ENCODE measurements around the gene DCLK3.

The DCLK3 gene

GRCh38 chr3:36763850-36764703, at the start of gene DCLK3:
Gene DCLK3 (minus strand): TSS chr3:36764553. CDS start chr3:36764263, 290 bp downstream.
- H3K4me1 Mint-ChIP-seq, result peaks cover 4% of the 10 kb centered on the region
- peak; percentile 22 for DNase-seq
- H3K9me3 Mint-ChIP-seq, result no peaks in the 10 kb centered on the region
- CTCF ChIA-PET, result interaction anchor here (1.5 kb wide), 1 partner anchor 10 kb away, joined by 4 read pairs; no protein-coding TSS in a partner anchor
- H3K27me3 Mint-ChIP-seq, result peaks cover 86% of the 10 kb centered on the region
- H3K27ac Mint-ChIP-seq, result no peak within 1 kb of the TSS
- H3K4me3 Mint-ChIP-seq, result peak within 1 kb of the TSS; percentile 62
- peaks cover 2% of the 10 kb centered on the region for H3K36me3 Mint-ChIP-seq

GRCh38 chr3:36813305-36813704, 49.0 kb upstream of the DCLK3 start:
- CTCF ChIA-PET, result interaction anchor here (2.1 kb wide), 1 partner anchor 146 kb away, joined by 7 read pairs; no protein-coding TSS in a partner anchor
- H3K27me3 Mint-ChIP-seq, result peaks cover 8% of the 10 kb centered on the region
- DNase-seq, result no peak
- H3K9me3 Mint-ChIP-seq, result no peaks in the 10 kb centered on the region
- H3K4me3 Mint-ChIP-seq, result no peak overlapping the region
- no peaks in the 10 kb centered on the region for H3K4me1 Mint-ChIP-seq
- peak overlapping the region; percentile 6 for H3K27ac Mint-ChIP-seq
- no peaks in the 10 kb centered on the region for H3K36me3 Mint-ChIP-seq

- Mint-ChIP-seq H3K4me1 (no peaks in the 10 kb centered on the region), H3K27me3 (peaks cover 5% of the 10 kb centered on the region), H3K9me3 (no peaks in the 10 kb centered on the region), H3K4me3 (no peak overlapping the region), H3K27ac (no peak overlapping the region), H3K36me3 (no peaks in the 10 kb centered on the region)
- no peak for DNase-seq
- CTCF ChIA-PET, result interaction anchor here (2.1 kb wide), 1 partner anchor 147 kb away, joined by 7 read pairs; no protein-coding TSS in a partner anchor
Observed at GRCh38 chr3:36812240-36812639, 47.9 kb upstream of the DCLK3 start.

- CTCF ChIA-PET, result interaction anchor here (2.1 kb wide), 1 partner anchor 147 kb away, joined by 7 read pairs; no protein-coding TSS in a partner anchor
- H3K27me3 Mint-ChIP-seq, result peaks cover 4% of the 10 kb centered on the region
- no peak overlapping the region for H3K4me3 Mint-ChIP-seq
- no peaks in the 10 kb centered on the region for H3K9me3 Mint-ChIP-seq
- no peaks in the 10 kb centered on the region for H3K36me3 Mint-ChIP-seq
- H3K4me1 Mint-ChIP-seq, result no peaks in the 10 kb centered on the region
- no peak overlapping the region for H3K27ac Mint-ChIP-seq
- no peak for DNase-seq
Observed at GRCh38 chr3:36811768-36812167, 47.4 kb upstream of the DCLK3 start.

GRCh38 chr3:36804295-36805055, 40.1 kb upstream of the DCLK3 start:
- no peak overlapping the region for H3K27ac Mint-ChIP-seq
- CTCF ChIA-PET, result no interaction called here

GRCh38 chr3:36803091-36803791, 38.9 kb upstream of the DCLK3 start:
- Mint-ChIP-seq H3K27ac (no peak overlapping the region), H3K36me3 (no peaks in the 10 kb centered on the region), H3K27me3 (peaks cover 19% of the 10 kb centered on the region), H3K4me1 (no peaks in the 10 kb centered on the region), H3K9me3 (peaks cover 1% of the 10 kb centered on the region), H3K4me3 (no peak overlapping the region)
- DNase-seq, result no peak
- CTCF ChIA-PET, result no interaction called here

More at GRCh38 chr3:36804295-36805055, 40.1 kb upstream of the DCLK3 start:
- DNase-seq, result no peak
- no peaks in the 10 kb centered on the region for H3K4me1 Mint-ChIP-seq
- H3K36me3 Mint-ChIP-seq, result no peaks in the 10 kb centered on the region
- peaks cover 1% of the 10 kb centered on the region for H3K9me3 Mint-ChIP-seq
- no peak overlapping the region for H3K4me3 Mint-ChIP-seq
- peaks cover 19% of the 10 kb centered on the region for H3K27me3 Mint-ChIP-seq

- no peaks in the 10 kb centered on the region for H3K4me1 Mint-ChIP-seq
- peaks cover 14% of the 10 kb centered on the region for H3K27me3 Mint-ChIP-seq
- H3K27ac Mint-ChIP-seq, result no peak overlapping the region
- H3K9me3 Mint-ChIP-seq, result peaks cover 1% of the 10 kb centered on the region
- CTCF ChIA-PET, result no interaction called here
- no peak for DNase-seq
- H3K4me3 Mint-ChIP-seq, result no peak overlapping the region
- no peaks in the 10 kb centered on the region for H3K36me3 Mint-ChIP-seq
Observed at GRCh38 chr3:36800533-36801116, 36.3 kb upstream of the DCLK3 start.

GRCh38 chr3:36796881-36797280, 32.5 kb upstream of the DCLK3 start:
- Mint-ChIP-seq H3K4me1 (no peaks in the 10 kb centered on the region), H3K27ac (no peak overlapping the region), H3K4me3 (no peak overlapping the region), H3K27me3 (peaks cover 13% of the 10 kb centered on the region), H3K36me3 (no peaks in the 10 kb centered on the region), H3K9me3 (no peaks in the 10 kb centered on the region)
- no peak for DNase-seq
- CTCF ChIA-PET, result no interaction called here

GRCh38 chr3:36796161-36796560, 31.8 kb upstream of the DCLK3 start:
- H3K4me3 Mint-ChIP-seq, result no peak overlapping the region
- DNase-seq, result no peak
- no peak overlapping the region for H3K27ac Mint-ChIP-seq
- H3K36me3 Mint-ChIP-seq, result no peaks in the 10 kb centered on the region
- peaks cover 12% of the 10 kb centered on the region for H3K27me3 Mint-ChIP-seq
- no peaks in the 10 kb centered on the region for H3K4me1 Mint-ChIP-seq
- CTCF ChIA-PET, result no interaction called here
- no peaks in the 10 kb centered on the region for H3K9me3 Mint-ChIP-seq

GRCh38 chr3:36795622-36796021, 31.3 kb upstream of the DCLK3 start:
- no peaks in the 10 kb centered on the region for H3K36me3 Mint-ChIP-seq
- CTCF ChIA-PET, result no interaction called here
- H3K9me3 Mint-ChIP-seq, result no peaks in the 10 kb centered on the region
- peaks cover 17% of the 10 kb centered on the region for H3K27me3 Mint-ChIP-seq
- H3K4me3 Mint-ChIP-seq, result no peak overlapping the region
- DNase-seq, result no peak
- no peaks in the 10 kb centered on the region for H3K4me1 Mint-ChIP-seq
- no peak overlapping the region for H3K27ac Mint-ChIP-seq

- no peak overlapping the region for H3K27ac Mint-ChIP-seq
- peak; percentile 35 for DNase-seq
- CTCF ChIA-PET, result interaction anchor here (0.5 to 5.1 kb wide), 3 partner anchors 72 to 167 kb away, joined by 3 to 26 read pairs (median 3); no protein-coding TSS in a partner anchor
- H3K9me3 Mint-ChIP-seq, result no peaks in the 10 kb centered on the region
- peaks cover 16% of the 10 kb centered on the region for H3K27me3 Mint-ChIP-seq
- H3K4me3 Mint-ChIP-seq, result no peak overlapping the region
- H3K4me1 Mint-ChIP-seq, result no peaks in the 10 kb centered on the region
- H3K36me3 Mint-ChIP-seq, result no peaks in the 10 kb centered on the region
Observed at GRCh38 chr3:36792342-36792741, 28.0 kb upstream of the DCLK3 start.

- CTCF ChIA-PET, result interaction anchor here (5.1 kb wide), 1 partner anchor 169 kb away, joined by 26 read pairs; no protein-coding TSS in a partner anchor
- Mint-ChIP-seq H3K36me3 (no peaks in the 10 kb centered on the region), H3K4me1 (no peaks in the 10 kb centered on the region), H3K4me3 (no peak overlapping the region), H3K27me3 (peaks cover 16% of the 10 kb centered on the region), H3K9me3 (no peaks in the 10 kb centered on the region), H3K27ac (no peak overlapping the region)
- DNase-seq, result no peak
Observed at GRCh38 chr3:36790765-36791164, 26.4 kb upstream of the DCLK3 start.

- CTCF ChIA-PET, result no interaction called here
Observed at GRCh38 chr3:36786921-36787890, 22.9 kb upstream of the DCLK3 start.

More at GRCh38 chr3:36786921-36787890, 22.9 kb upstream of the DCLK3 start:
- Mint-ChIP-seq H3K27ac (no peak overlapping the region), H3K9me3 (no peaks in the 10 kb centered on the region), H3K4me1 (no peaks in the 10 kb centered on the region), H3K36me3 (no peaks in the 10 kb centered on the region), H3K27me3 (peaks cover 28% of the 10 kb centered on the region), H3K4me3 (no peak overlapping the region)
- no peak for DNase-seq

Data from activated naive CD4-positive, alpha-beta T cell treated with anti-CD3 and anti-CD28 coated beads, Interleukin-2, amount 10 ng/mL, durations not matched to agents 7 days and 5 days (primary cell).